GM21381 (cell line): Measurements from ENCODE around the gene PHF2.

Experiments
- ATAC-seq: cut with Tn5 transposase; IDR thresholded peaks from one replicate; pipeline ENCODE4 v1.9.1; 2021; ENCODE audit warnings: mild to moderate bottlenecking, moderate library complexity; ENCODE audit not compliant: unreplicated experiment

The PHF2 gene

DNA sequence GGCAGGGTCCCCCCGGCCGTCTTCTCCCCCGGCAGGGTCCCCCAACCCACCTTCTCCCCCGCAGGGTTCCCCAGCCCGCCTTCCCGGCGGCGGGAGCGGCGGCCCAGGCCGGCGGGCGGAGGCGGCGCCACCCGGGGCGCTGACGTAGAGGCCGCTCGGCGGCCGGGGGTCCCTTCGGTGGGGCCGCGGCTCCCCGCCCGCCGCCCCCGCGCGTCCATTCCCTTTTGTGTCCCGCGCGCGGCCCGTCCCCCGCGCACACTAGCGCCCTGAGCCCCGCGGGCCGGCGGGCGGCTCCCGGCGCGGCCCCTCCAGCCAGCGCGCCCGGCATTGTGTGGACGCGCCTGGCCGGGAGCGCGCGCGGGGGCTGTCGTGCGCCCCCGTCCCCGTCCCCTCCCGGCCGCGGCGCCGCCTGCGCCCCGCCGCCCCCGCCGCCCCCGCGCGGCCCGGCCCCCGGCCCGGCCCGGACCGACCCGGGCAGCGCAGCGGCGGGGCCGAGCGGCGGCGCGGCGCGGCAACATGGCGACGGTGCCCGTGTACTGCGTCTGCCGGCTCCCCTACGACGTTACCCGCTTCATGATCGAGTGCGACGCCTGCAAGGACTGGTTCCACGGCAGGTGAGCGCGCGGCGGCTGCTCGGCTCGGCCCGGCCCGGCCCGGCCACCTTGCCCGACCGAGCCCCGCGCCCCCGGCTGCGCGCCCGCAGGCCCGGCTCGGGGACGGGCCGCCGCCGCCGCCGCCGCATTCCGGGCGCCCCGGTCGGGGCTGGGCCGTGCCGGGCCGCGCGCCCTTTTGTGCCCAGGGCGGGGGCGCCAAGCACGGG, at the start of gene PHF2:
TSS of gene PHF2 (plus strand) at position 327 of the 820 bp plus-strand sequence. CDS start at position 517, 190 bp downstream.
- ATAC-seq, result peak; percentile 36

DNA sequence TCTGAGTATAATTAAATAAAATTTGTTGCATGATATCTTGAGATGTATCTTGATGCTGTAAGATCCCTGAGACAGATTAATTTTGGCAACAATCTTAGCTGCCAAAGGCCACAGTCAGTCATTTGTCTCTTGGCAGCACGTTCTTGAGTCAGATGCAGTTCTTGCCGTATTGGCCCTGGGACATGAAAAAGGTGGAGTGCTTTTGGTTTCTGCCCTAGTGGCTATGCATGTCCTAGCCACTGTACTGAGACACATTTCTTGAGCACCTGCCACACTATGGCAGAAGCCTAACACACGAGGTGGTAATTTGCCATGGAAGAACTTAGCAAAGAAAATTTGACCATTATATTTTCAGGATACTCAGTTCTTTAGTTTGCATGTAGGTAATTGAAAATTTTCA, 45.0 kb upstream of the PHF2 start:
- no peak for ATAC-seq

DNA sequence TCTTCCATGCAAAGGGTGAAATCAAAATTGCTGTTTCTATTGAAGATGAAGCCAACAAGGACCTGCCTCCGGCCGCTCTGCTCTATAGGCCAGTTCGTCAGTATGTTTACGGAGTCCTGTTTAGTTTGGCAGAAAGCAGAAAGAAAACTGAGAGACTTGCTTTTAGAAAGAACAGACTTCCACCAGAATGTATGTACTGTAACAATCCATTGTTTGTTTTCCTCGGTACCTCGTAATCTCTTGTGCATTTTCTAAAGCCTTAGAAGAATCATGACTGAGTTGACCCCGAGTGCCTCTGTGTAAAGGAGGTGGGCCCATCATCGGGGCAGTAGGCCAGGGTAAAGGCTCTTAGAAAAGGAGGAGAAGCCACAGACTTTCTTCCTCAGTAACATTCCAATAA, 44.2 kb upstream of the PHF2 start:
- ATAC-seq, result no peak

DNA sequence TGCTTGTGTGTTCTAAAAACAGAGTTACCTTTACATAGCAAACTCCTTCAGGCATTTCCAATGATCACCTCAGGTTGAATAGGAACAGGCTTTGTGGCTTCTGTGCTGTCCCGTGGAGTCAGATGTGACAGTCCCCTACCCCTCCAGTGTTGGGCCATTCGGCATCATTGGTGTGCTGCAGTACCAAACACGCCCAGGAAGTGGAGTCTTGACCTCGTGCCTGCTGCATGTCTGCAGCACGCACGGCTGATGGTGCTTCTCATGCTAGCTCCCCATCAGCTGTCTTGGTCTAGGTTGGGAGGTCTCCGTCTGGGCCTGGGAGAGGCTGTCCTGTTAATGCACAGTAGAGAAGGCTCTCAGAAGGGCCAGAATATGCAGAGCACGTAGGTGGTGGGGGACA, 42.5 kb upstream of the PHF2 start:
- no peak for ATAC-seq

DNA sequence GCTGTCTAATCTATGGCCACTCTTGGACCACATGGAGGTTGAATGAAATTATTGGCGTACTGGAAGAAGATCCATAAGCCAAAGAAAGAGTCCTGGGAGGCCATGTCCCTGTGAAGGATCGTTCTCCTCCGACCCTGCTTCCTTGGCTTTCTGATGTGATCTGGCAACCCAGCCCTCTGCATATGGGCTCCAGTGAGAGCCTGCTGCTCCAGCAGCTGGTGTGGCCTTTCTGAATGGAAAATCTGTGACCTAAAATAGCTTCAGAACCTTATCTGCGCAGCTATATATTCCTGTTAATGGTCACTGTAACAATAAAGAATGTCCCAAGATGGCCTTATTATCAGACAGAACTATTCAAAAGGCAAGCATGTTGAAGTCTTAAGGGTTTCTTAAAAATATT, 40.2 kb upstream of the PHF2 start:
- no peak for ATAC-seq

DNA sequence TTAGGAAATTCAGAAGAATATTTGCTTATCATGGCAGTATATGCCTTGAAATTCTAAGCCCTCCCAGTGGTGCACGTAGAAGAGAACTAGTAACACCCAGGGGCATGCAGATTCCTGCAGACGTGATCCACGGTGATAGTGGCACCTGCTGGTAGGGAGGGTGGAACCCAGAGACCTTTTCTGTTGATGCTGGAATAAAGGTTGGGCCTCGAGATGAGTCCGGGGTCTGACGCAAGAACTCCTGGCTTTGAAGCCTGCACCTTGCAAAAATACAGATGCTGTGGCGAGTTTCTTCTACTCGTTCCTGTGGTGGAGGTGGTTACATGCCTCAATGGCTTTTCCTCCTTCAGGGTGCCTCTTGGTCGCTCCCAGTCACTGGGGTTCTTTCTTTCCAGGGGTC, 39.5 kb upstream of the PHF2 start:
- ATAC-seq, result no peak

DNA sequence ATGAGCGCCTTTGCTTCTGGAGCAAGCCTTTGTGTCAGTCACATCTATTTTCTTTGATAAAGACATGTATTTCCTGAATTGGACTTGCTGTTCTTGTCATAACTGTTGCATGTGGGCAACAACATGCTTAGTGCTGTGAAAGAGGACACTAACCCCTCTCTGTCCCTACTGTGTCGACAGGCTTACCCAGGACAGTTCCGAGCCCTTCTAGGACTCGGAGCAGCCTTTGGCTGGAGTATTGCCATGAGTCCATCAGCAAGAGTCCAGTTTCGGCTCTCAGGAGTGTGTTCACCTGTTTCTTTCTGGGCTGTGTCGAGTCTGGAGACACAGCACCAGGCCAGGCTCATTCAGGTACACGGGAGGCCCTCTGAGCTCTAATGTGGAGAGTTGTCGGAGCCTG, 36.1 kb upstream of the PHF2 start:
- no peak for ATAC-seq

DNA sequence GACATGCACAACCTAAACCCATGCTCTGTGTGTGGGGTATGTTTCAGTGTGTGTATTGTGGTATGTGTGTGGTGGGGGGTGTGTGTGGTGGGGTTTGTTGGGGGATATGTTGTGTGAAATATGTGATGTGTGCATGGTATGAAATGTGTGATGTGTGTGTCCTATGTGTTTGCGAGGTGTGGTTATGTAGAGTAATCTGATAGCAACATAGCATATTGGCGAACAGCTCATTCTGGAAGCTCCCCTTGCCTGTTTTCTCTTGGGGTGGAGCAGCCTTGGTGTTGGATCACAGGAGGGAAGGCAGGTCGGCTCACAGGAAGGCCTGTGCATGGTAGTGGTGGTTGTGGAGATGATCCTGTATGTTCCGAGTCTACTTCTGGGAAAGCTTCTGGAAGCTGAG, 35.4 kb upstream of the PHF2 start:
- ATAC-seq, result no peak

DNA sequence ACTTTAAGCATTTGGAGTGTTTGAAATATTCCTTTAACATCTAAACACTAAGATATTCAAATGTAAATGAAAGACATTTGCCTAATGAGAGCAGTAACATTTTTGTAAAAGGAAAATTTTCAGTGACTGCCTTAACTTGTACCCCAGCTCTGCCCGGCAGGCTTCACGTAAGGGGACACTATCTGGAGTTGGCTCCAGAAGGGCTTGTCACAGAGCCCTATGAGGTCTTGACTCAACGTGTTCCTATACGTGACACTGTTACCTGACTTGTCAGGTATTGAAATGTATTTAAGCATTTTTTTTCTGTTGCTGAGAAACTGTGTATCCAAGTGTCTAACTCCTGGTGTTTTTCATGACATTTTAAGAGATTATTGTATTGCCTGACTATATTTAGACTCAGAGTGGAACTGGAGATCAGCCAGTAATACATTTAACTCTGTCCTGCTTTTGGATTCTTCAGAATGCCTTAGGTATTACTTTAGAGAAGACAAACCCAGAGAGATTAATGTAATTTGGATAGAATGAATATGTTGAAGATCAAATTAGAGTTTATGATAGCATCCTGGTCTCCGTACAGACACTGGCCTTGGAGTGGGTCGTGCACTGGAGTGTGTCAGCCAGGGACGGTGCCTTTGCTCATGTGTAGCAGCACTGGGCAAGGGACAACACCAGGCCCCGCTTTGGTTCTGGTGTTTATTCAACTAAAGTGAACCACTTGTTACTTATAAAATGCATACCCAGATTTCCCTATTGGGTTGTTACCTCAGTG, 34.6 kb upstream of the PHF2 start:
- no peak for ATAC-seq

DNA sequence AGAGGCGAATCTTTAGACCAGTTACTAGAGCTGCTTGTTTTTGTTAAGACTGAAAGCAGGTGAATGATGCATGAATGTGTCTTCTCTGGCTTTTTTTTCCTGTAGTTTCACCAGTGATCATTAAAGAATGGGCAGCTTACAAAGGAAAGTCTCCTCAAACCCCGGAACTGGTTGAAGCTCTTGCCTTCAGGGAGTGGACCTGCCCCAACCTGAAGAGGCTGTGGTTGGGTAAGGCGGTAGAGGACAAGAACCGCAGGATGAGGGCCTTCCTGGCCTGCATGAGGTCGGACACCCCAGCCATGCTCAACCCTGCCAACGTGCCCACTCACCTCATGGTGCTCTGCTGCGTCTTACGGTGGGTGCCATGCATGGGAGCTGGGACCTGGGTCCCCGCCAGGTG, 33.3 kb upstream of the PHF2 start:
- ATAC-seq, result no peak

DNA sequence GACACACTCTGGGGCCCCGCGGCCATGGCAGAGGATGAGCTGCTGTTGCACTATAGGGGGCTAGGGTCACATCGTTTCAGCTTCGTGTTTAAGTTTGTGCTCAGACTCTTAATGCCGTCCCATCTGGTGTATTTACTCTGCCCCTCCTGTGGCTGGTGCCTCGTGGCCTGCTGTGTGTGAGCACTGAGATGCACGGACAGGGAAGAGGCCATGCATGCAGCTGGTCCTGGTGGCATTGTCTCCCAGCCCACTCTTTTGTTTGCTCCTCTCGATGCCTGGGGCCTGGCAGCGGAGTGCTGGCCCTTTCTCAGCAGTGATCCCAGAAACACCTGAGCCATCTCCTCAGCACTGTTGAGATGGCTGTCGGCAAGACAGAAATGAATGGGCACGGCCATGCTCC, 30.0 kb upstream of the PHF2 start:
- ATAC-seq, result no peak

DNA sequence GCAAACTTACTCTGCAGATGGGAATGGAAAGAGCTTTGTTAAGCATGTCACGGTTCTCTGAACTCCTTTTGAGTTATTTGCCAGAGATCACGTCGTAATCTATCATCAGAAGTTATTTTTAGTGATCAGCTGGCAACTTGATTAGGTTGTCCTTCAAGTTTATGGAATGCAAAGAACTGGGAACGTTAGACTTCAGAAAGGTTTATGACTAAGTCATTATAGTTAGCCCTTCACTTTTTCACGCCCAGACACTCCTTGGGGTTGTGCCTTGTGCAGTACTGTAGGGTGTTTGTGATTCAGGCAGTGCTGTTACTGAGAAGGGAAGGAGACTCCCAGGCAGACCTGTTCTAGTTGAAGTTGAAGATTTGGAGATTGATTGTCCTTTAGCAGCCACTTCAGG, 26.8 kb upstream of the PHF2 start:
- no peak for ATAC-seq

DNA sequence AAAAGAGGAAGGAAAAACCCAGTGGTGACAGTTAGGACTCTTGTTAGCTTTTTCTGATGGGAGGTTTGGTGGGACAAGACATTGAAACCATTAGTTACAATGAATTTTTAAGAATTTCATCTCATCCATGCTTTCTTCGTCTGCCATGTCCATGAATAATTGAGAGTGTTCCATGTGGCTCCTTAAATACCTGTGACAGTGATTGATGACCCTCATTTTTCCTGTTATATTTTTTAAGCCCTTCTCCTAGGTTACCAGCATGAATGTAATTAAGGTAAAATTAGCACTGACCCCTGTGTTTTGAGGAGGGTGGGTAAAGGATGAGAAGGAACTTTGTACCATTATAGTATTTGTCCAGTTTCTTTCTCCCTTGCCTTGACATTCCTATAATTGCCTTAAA, 23.5 kb upstream of the PHF2 start:
- no peak for ATAC-seq

DNA sequence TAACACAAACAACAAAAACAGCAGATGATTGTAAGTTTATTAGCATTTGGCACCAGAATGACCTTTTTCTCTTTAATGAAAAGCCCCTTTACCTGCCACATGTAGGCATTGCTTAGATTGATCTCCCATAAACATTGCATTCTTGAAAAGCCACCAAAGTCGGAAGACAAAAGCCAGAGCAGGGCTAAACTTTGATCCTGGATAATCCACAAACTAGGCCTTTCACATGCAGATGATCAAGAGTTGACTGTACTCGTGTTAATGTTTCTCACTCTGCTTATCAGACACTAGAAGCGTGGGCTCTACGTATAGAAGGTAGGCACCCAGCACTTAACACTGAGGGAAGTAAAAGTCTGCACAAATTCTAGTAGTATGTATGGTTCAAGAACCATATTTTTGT, 21.0 kb upstream of the PHF2 start:
- no peak for ATAC-seq

DNA sequence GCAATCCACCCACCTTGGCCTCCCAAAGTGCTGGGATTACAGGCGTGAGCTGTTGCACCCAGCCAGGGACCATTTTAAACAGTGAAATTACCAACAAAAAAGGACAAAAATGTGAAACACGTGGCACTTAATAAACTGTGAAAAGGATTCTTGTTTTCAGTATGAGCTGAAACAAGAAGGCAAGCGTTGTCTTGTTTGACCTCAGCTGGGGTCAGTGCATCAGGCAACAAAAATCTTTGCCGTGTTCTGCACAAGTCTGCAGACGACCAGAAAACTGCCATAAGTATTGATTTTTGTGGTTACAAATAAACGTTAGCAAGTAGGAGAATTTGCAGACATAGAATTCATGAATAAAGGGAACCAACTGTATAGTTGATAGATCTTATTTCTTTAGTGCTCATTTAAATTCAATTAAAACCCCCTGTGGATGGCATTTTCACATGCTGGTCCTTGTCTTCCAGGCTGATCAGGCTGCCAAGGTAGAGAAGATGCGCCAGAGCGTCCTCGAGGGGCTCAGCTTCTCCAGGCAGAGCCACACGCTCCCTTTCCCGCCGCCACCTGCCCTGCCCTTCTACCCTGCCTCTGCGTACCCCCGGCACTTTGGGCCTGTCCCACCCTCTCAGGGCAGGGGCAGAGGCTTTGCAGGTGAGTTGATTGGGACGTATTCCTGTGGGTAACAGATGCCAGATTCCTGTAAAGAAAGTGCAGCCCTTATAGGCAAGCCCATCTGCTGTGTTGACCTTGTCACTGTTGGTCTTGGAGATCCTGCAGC, 18.8 kb upstream of the PHF2 start:
- ATAC-seq, result no peak

DNA sequence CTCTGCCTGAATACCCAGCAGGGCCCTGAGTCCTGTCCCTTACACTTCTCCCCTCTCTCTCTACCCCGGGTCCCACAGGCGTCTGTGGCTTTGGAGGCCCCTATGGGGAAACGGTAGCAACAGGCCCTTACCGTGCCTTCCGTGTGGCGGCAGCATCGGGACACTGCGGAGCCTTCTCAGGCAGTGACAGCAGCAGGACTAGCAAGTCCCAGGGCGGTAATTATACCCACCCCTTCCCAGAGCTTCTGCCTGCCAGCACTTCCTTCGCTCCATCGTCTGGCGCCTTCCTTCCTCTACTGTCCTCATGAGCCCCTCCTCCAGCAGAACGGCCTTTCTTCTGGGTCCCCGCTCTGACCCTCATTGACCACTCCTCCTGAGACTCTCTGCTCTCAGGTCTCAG, 17.9 kb upstream of the PHF2 start:
- no peak for ATAC-seq

DNA sequence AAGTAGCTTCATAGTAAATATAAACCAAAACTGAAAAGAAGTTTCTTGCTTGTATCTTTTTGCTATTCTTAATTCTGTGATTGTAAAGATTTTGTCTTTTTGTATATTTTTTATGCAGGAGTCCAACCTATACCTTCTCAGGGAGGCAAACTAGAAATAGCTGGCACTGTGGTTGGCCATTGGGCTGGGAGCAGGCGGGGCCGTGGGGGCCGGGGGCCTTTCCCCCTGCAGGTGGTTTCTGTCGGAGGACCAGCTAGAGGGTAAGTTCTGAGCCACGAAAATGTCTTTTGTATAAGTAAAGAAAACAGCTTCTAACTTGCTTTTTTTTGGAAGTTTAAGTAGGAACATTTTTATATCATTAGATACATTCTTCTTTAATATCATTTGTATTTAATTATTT, 15.4 kb upstream of the PHF2 start:
- ATAC-seq, result no peak

DNA sequence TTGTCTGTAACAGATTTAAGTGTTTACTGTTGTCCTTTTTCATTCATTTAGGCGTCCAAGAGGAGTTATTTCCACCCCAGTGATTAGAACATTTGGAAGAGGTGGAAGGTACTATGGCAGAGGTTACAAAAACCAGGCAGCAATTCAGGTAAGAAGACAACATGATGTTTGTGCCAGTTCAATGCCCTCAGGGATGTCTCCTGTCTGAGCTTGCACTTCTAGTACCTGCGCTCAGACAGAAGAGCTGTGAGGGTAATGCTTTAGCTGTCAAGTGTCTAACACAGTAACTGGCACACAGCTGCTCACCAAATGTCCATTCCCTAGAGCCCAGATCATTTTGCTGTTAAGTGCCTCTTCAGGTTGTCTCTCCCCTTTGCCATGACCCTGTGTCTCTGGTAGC, 14.2 kb upstream of the PHF2 start:
- ATAC-seq, result no peak

DNA sequence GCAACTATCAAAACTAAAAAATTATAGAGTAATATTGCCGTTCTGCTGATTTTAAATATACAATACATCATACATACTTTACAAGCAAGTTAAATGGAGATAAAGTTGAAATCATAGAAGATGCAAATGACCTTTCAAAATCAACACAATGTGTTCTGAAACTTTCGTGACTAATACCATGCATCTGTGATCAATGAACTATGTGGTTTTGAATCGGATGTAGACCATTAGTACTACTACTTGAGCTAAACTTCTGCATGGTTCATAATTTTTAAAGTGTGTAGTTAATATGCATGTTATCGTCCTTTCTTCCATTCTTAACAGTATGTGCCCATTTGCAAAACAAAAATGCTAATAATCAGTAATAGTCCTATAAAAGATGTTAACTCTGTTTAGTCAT, 11.3 kb upstream of the PHF2 start:
- no peak for ATAC-seq

DNA sequence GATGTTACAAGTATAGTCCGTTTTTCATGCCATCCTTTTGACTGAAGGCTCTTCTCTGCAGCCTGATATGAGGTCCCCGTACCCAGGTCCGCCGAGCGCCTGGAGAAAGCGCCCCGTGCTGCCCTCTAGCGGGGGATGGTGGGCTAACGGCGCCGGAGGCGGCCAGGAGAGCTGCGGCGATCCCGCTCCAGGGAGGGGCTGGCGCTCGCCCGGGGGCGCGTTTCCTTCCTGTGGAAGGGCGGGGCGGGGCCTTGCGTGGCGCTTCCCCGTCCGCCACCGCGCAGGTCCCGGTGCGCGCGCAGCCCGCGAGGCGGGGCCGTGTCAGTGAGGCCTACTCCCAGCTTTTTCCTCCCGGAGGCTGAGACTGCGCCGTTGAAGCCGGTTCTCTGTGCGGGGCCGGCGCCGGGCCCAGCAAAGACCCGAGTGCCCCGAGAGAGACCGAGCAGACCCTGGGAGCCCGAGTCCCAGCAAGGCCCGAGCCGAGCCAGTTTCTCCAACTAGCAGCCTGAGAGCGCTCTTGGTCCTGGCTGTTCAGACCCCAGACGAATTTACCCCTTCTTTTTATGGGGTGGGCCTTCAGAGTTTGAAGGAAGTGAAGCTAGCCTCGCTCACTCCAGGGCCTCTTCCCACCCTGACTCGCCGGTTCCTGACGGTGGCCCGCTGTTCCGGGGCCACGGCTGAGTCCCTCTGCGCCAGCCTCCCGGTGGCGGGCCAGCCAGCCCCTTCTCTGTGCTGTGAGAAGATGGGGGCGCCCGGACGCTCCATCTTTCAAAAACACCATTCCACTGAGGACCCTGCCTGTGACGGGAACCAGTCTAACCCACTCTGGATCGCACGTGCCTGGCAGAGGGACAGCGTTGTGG, 9.7 kb upstream of the PHF2 start:
- ATAC-seq, result peak; percentile 88
